Effector memory CD8-positive, alpha-beta T cell (primary cell): Measurements from ENCODE around the gene EHBP1.
"Not testable (repeated sequence)": the region's sequence is repeated elsewhere in the genome, so short reads cannot be mapped to it uniquely, and the experiment has no call there.

ENCODE experiments used
- ATAC-seq: fragments of 150-1000 bp; cut with Tn5 transposase; replicated peaks from 2 replicates; pipeline ENCODE4 v1.10.0; 2021; ENCODE audit warnings: mild to moderate bottlenecking, moderate library complexity
- DNase-seq, 3 experiments: peaks; one replicate each; pipeline ENCODE4 v3.0.0; 2021
- H3K27ac Mint-ChIP-seq, 2 donors: one replicate each; pipeline ENCODE4 v1.8.0; 2022; ENCODE audit warnings: mild to moderate bottlenecking in 2 of 2, mixed read lengths in 2 of 2, moderate library complexity in 2 of 2
- H3K27me3 Mint-ChIP-seq, 2 donors: one replicate each; pipeline ENCODE4 v1.8.0; 2022; ENCODE audit warnings: mixed read lengths in 2 of 2
- H3K36me3 Mint-ChIP-seq: one replicate; pipeline ENCODE4 v1.8.0; 2022; ENCODE audit warnings: mild to moderate bottlenecking, moderate library complexity, mixed read lengths; ENCODE audit not compliant: insufficient read depth
- H3K4me1 Mint-ChIP-seq, 2 donors: one replicate each; pipeline ENCODE4 v1.8.0; 2022; ENCODE audit warnings: low read depth in 2 of 2, mixed read lengths in 2 of 2
- H3K4me3 Mint-ChIP-seq, 2 donors: one replicate each; pipeline ENCODE4 v1.8.0; 2022; ENCODE audit warnings: mild to moderate bottlenecking in 2 of 2, mixed read lengths in 2 of 2, moderate library complexity in 2 of 2
- H3K9me3 Mint-ChIP-seq, 2 donors: one replicate each; pipeline ENCODE4 v1.8.0; 2022; ENCODE audit warnings: mixed read lengths in 2 of 2

The EHBP1 gene

DNA sequence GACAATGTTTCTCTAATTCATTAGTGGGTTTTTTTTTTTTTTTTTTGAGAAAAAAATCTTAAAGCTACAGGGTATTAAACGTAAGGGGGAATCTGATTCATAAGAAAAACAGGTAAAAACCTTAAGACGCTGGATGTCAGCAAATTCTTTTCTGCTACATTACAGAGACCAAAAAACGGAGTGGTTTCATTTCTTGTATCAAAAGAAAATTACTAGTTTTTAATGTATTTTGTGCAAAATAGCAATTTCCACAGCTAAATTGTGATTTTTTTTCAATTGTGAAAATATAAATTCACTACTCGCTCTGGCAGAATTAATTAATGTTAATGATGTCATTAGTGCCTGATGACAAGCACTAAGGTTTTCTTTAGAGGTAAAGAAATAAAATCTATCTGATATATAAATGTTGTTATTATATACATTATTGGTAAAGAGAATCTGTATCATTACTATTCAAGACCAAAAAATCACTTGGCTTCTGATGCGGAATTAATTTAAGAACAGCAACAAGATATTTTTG, 355.0 kb downstream of the EHBP1 start:
- peaks cover 20 to 26% of the 10 kb centered on the region in 2 donors for H3K4me1 Mint-ChIP-seq
- DNase-seq (no peak), ATAC-seq (no peak)
- peaks cover 73 to 85% of the 10 kb centered on the region in 2 donors for H3K27me3 Mint-ChIP-seq
- H3K36me3 Mint-ChIP-seq, result peaks cover 12% of the 10 kb centered on the region
- H3K9me3 Mint-ChIP-seq, result no peaks in the 10 kb centered on the region
- H3K4me3 Mint-ChIP-seq, result no peak overlapping the region
- H3K27ac Mint-ChIP-seq, result no peak overlapping the region

- H3K27ac Mint-ChIP-seq, result no peak overlapping the region
- DNase-seq (no peak), ATAC-seq (no peak)
- H3K9me3 Mint-ChIP-seq, result no peaks in the 10 kb centered on the region
- no peaks in the 10 kb centered on the region for H3K36me3 Mint-ChIP-seq
- peaks cover 0 to 6% of the 10 kb centered on the region in 2 donors for H3K4me1 Mint-ChIP-seq
- peaks cover 53 to 70% of the 10 kb centered on the region in 2 donors for H3K27me3 Mint-ChIP-seq
- no peak overlapping the region for H3K4me3 Mint-ChIP-seq
These were observed 358.7 kb downstream of the EHBP1 start for GRCh38 chr2:63064197-63064596.

GRCh38 chr2:63064661-63065060, 359.1 kb downstream of the EHBP1 start:
- no peak overlapping the region for H3K27ac Mint-ChIP-seq
- peaks cover 0 to 6% of the 10 kb centered on the region in 2 donors for H3K4me1 Mint-ChIP-seq
- no peak for ATAC-seq
- H3K27me3 Mint-ChIP-seq, result peaks cover 53 to 70% of the 10 kb centered on the region in 2 donors
- H3K4me3 Mint-ChIP-seq, result no peak overlapping the region
- H3K9me3 Mint-ChIP-seq, result no peaks in the 10 kb centered on the region
- no peaks in the 10 kb centered on the region for H3K36me3 Mint-ChIP-seq
- no peak for DNase-seq

DNA sequence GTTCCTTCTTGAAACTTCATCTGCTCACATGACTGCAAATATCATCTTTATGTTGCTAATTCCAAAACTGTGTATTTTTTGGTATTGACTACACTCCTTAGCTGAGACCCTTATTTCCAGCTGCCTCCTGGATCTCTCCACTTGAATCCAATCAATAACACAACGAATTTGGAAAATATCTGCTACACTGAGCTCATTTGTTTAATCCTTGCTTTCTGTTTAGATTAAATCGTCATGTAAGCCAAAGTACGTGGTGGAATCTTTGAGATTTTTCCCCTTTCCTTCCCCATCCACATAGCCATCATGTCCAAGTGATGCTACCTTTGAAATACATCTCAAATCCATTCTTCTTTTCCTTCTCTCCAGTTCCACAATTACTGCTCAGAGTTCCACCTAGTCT, 360.8 kb downstream of the EHBP1 start:
- peaks cover 40 to 55% of the 10 kb centered on the region in 2 donors for H3K27me3 Mint-ChIP-seq
- no peak for DNase-seq

DNA sequence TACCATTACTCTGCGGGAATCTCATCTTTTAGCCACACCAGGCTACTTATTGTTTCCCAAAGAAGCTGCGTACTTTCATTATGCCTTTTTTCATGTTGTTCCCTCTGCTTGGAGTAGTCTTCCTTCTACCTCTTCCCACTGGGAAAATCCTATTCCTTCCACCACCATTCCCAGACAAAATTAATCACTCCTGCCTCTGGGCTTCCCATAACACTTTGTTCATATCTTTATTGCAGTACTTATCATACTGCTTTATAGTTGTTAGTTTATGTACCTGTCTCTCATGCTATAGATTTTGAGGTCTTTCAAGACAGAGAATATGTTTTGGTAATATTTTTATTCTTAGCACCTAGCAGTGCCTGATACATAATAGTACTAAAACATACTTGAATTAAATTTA, 361.3 kb downstream of the EHBP1 start:
- ATAC-seq, result no peak
- no peaks in the 10 kb centered on the region for H3K36me3 Mint-ChIP-seq
- peaks cover 39 to 49% of the 10 kb centered on the region in 2 donors for H3K27me3 Mint-ChIP-seq

More for the DNA sequence above, 360.8 kb downstream of the EHBP1 start:
- Mint-ChIP-seq H3K36me3 (no peaks in the 10 kb centered on the region), H3K4me3 (no peak overlapping the region), H3K27ac (no peak overlapping the region), H3K9me3 (no peaks in the 10 kb centered on the region), H3K4me1 (no peaks in the 10 kb centered on the region)
- ATAC-seq, result no peak

DNA sequence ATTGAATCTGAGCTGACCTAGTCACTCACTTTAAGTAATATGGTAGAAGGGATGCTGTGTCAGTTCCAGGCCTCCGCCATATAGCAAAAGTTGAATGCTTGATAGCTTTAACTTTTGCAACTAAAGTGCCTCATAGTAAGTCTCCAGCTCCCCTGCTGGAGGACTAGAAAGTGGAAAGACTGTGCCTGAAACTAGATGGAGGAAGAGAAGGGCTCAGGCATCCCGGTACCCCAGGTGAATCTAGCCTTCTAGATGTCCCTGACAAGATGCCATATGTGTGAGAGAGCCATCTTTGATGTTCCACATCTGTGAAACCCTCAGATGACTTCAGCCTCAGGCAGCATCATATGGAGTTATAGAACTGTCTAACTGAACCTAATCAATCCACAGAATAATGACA, 366.2 kb downstream of the EHBP1 start:
- no peaks in the 10 kb centered on the region for H3K36me3 Mint-ChIP-seq
- DNase-seq (no peak), ATAC-seq (no peak)
- no peak overlapping the region for H3K4me3 Mint-ChIP-seq
- H3K27me3 Mint-ChIP-seq, result peaks cover 16 to 18% of the 10 kb centered on the region in 2 donors
- no peak overlapping the region for H3K27ac Mint-ChIP-seq
- H3K9me3 Mint-ChIP-seq, result no peaks in the 10 kb centered on the region
- H3K4me1 Mint-ChIP-seq, result no peaks in the 10 kb centered on the region

More for the DNA sequence above, 361.3 kb downstream of the EHBP1 start:
- DNase-seq, result no peak
- H3K9me3 Mint-ChIP-seq, result no peaks in the 10 kb centered on the region
- H3K27ac Mint-ChIP-seq, result no peak overlapping the region
- no peaks in the 10 kb centered on the region for H3K4me1 Mint-ChIP-seq
- H3K4me3 Mint-ChIP-seq, result no peak overlapping the region

DNA sequence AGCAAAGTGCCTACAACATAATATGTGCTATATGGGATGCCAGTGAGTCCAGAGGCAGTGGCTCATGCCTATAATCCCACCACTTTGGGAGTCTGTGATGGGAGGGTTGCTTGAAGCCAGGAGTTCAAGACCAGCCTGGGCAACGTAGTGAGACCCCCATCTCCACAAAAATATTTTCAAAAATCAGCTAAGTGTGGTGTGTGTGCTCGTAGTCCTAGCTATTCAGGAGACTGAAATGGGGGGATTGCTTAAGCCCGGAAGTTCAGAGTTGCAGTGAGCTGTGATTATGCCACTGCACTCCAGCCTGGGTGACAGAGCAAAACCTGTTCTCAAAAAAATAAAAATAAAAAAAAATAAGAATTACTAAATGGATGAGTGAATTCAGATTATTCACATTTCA, 368.5 kb downstream of the EHBP1 start:
- DNase-seq, result no peak
- Mint-ChIP-seq H3K27me3 (peaks cover 20 to 28% of the 10 kb centered on the region in 2 donors), H3K27ac (no peak overlapping the region), H3K4me3 (no peak overlapping the region), H3K9me3 (no peaks in the 10 kb centered on the region), H3K4me1 (no peaks in the 10 kb centered on the region), H3K36me3 (no peaks in the 10 kb centered on the region)
- no peak for ATAC-seq

DNA sequence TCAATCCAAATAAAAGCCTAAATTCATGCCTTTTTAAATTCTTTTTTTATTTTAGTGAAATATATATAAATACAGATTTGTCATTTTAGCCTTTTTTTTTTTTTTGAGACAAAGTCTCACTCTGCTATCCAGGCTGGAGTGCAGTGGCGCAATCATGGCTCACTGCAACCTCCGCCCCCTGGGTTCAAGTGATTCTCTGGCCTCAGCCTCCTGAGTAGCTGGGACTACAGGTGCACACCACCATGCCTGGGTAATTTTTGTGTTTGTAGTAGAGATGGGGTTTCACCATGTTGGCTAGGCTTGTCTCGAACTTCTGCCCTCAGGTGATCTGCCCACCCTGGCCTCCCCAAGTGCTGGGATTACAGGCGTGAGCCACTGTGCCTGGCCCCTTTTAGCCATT, 368.9 kb downstream of the EHBP1 start:
- peaks cover 20 to 28% of the 10 kb centered on the region in 2 donors for H3K27me3 Mint-ChIP-seq
- not testable (repeated sequence) for H3K4me3 Mint-ChIP-seq

GRCh38 chr2:63078852-63079606, 373.5 kb downstream of the EHBP1 start:
- Mint-ChIP-seq H3K9me3 (no peaks in the 10 kb centered on the region), H3K27ac (no peak overlapping the region), H3K4me1 (no peaks in the 10 kb centered on the region), H3K36me3 (no peaks in the 10 kb centered on the region), H3K4me3 (no peak overlapping the region), H3K27me3 (peaks cover 32 to 35% of the 10 kb centered on the region in 2 donors)
- no peak for ATAC-seq
- no peak for DNase-seq

More for the DNA sequence above, 368.9 kb downstream of the EHBP1 start:
- DNase-seq, H3K36me3 Mint-ChIP-seq, H3K4me1 Mint-ChIP-seq, ATAC-seq, H3K27ac Mint-ChIP-seq, H3K9me3 Mint-ChIP-seq: not testable (repeated sequence)

DNA sequence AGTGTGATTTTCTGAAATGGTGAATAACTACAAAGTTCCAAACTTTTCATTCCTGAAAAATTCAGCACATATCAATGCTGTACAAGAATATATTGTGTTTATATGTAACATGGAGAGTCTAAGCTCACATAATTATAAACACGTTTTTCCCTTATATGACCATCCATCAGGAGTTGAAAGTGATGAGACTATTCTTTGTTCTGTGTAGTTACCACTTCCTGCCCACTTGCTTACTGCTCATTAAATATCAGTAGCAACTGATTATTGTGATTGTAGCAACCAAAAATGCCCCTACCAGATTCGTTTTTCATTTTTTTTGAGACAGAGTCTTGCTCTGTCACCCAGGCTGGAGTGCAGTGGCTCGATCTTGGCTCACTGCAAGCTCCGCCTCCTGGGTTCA, 375.9 kb downstream of the EHBP1 start:
- peaks cover 27 to 47% of the 10 kb centered on the region in 2 donors for H3K27me3 Mint-ChIP-seq
- H3K9me3 Mint-ChIP-seq, result no peaks in the 10 kb centered on the region
- H3K4me3 Mint-ChIP-seq, result no peak overlapping the region
- H3K36me3 Mint-ChIP-seq, result no peaks in the 10 kb centered on the region
- no peak overlapping the region for H3K27ac Mint-ChIP-seq
- DNase-seq (no peak), ATAC-seq (no peak)
- H3K4me1 Mint-ChIP-seq, result no peaks in the 10 kb centered on the region

GRCh38 chr2:63086687-63087086, 381.2 kb downstream of the EHBP1 start:
- H3K27ac Mint-ChIP-seq, result no peak overlapping the region
- no peaks in the 10 kb centered on the region for H3K4me1 Mint-ChIP-seq
- no peak for DNase-seq
- no peaks in the 10 kb centered on the region for H3K9me3 Mint-ChIP-seq
- H3K4me3 Mint-ChIP-seq, result no peak overlapping the region
- peaks cover 6 to 42% of the 10 kb centered on the region in 2 donors for H3K27me3 Mint-ChIP-seq
- ATAC-seq, result no peak
- H3K36me3 Mint-ChIP-seq, result no peaks in the 10 kb centered on the region

- no peak for DNase-seq
- peaks cover 0 to 2% of the 10 kb centered on the region in 2 donors for H3K9me3 Mint-ChIP-seq
- ATAC-seq, result no peak
- no peaks in the 10 kb centered on the region for H3K36me3 Mint-ChIP-seq
- H3K4me3 Mint-ChIP-seq, result no peak overlapping the region
- no peaks in the 10 kb centered on the region for H3K4me1 Mint-ChIP-seq
- H3K27ac Mint-ChIP-seq, result no peak overlapping the region
- H3K27me3 Mint-ChIP-seq, result peaks cover 12 to 20% of the 10 kb centered on the region in 2 donors
These were observed 386.9 kb downstream of the EHBP1 start for GRCh38 chr2:63092401-63092800.

GRCh38 chr2:63092857-63093256, 387.3 kb downstream of the EHBP1 start:
- peaks cover 0 to 2% of the 10 kb centered on the region in 2 donors for H3K9me3 Mint-ChIP-seq
- no peak overlapping the region for H3K27ac Mint-ChIP-seq
- DNase-seq (no peak), ATAC-seq (no peak)
- no peaks in the 10 kb centered on the region for H3K4me1 Mint-ChIP-seq
- H3K27me3 Mint-ChIP-seq, result peaks cover 12 to 20% of the 10 kb centered on the region in 2 donors
- H3K4me3 Mint-ChIP-seq, result no peak overlapping the region
- H3K36me3 Mint-ChIP-seq, result no peaks in the 10 kb centered on the region

GRCh38 chr2:63093502-63093901, 388.0 kb downstream of the EHBP1 start:
- ATAC-seq, result no peak
- Mint-ChIP-seq H3K4me1 (no peaks in the 10 kb centered on the region), H3K27me3 (peaks cover 12 to 20% of the 10 kb centered on the region in 2 donors), H3K36me3 (no peaks in the 10 kb centered on the region), H3K4me3 (no peak overlapping the region), H3K9me3 (peaks cover 0 to 2% of the 10 kb centered on the region in 2 donors), H3K27ac (no peak overlapping the region)
- DNase-seq, result no peak
